ENCODE measurements around the gene SMG6. TPM values are rescaled to one million over a fixed set of nuclear protein-coding genes. Genes with fewer than 3 reads are reported as not detected.

Gene SMG6
- total and polyA plus RNA-seq, 2 of the 4 experiments (the other 2 are of a cell fraction), result 16.3 to 30.3 TPM

DNA sequence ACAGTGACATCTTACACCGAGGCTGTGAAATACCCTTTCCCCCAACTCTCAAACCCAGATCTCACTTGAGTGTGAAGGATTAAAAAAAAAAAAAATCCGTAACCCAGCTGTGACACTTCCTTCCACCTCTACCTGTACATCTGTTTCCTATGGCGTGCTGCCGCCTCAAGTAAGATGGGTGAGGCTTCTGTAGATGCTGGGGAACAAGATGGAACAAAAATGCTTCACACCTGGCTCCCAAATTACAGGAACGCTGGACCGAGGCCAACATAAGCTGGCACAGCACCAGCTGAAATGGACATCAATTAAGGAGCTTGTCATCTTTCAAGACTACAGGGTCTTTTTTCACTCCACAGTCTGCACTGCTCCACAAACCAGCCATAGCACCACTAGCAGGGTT is 152.8 kb downstream of the SMG6 start:
- ATAC-seq (ENCODE audit: low read depth) (no peak), DNase-seq (no peak)
- no peak overlapping the region for H3K4me3 ChIP-seq (ENCODE audit: insufficient read depth, low read depth, low read length)
- no TSS peak for BruUV-seq (replicated peaks)
- no peak overlapping the region for H4K5ac ChIP-seq (ENCODE audit: low read depth, low read length)
- peaks cover 5% of the 10 kb centered on the region for H3K4me1 ChIP-seq (ENCODE audit: control insufficient read depth, insufficient read depth, low read length)
- no peak overlapping the region for H2BK15ac ChIP-seq (ENCODE audit: low read depth, low read length)
- H2AK5ac ChIP-seq (ENCODE audit: low read depth, low read length), result no peak overlapping the region; the same call in 1 of the 2 replicates
- 85% methylated on average over 2 of the region's 6 CpGs; no CpG with 5 or more reads in 1 of the 2 experiments for WGBS, 2 experiments (ENCODE audit: extremely low coverage in 2 of 2, insufficient read length in 1 of 2)
- in situ Hi-C loops (cut with MboI; ENCODE audit: low sequenced_read_pairs) (no loop called here), intact Hi-C loops (cut with micrococcal nuclease) (no loop called here), dilution Hi-C loops (cut with HindIII; ENCODE audit: low sequenced_read_pairs, unreplicated experiment) (no loop called here)
- TF ChIP-seq ELK1 (IDR thresholded peaks at IDR 0.05; ENCODE audit: borderline replicate concordance, low read depth, low read length) (no peak), RCOR1 (IDR thresholded peaks at IDR 0.05; ENCODE audit: insufficient replicate concordance, low read length) (no peak)
- H2AK9ac ChIP-seq (replicated peaks; ENCODE audit: low read depth, low read length, poor library complexity), result no peak overlapping the region
- H2BK120ac ChIP-seq (ENCODE audit: low read depth, low read length), result no peak overlapping the region
- no peak overlapping the region for H4K8ac ChIP-seq (ENCODE audit: low read depth in 2 of 2, low read length in 2 of 2)
- no peak overlapping the region for H3K23ac ChIP-seq (ENCODE audit: low read depth, low read length)
- no peak overlapping the region for H3K56ac ChIP-seq (ENCODE audit: extremely low read depth, insufficient read depth, low read length)
- H3K79me1 ChIP-seq (ENCODE audit: low read depth in 1 of 2, low read length in 2 of 2), result peaks cover 17 to 39% of the 10 kb centered on the region in 2 experiments
- no peak overlapping the region for H2AFZ ChIP-seq (replicated peaks; ENCODE audit: low read length, poor library complexity)
- POLR2A ChIA-PET (ENCODE audit: unreplicated experiment), result no interaction called here
- no peak overlapping the region for H4K91ac ChIP-seq (ENCODE audit: insufficient read depth, low read depth, low read length)
- H3K36me3 ChIP-seq (ENCODE audit: control insufficient read depth, insufficient read depth, low read length), result peaks cover 22% of the 10 kb centered on the region
- H3K9ac ChIP-seq (ENCODE audit: low read depth, low read length), result no peak overlapping the region
- no peak overlapping the region for H3K18ac ChIP-seq (ENCODE audit: low read depth, low read length)
- no peak overlapping the region for H3K4ac ChIP-seq (ENCODE audit: low read depth, low read length)
- H4K20me1 ChIP-seq (ENCODE audit: insufficient read depth, low read length), result no peaks in the 10 kb centered on the region
- no peak overlapping the region for H3K27ac ChIP-seq (ENCODE audit: insufficient read depth, low read length)
- H3K9me3 ChIP-seq (ENCODE audit: control insufficient read depth, insufficient read depth, low read length), result no peaks in the 10 kb centered on the region
- H2BK5ac ChIP-seq (ENCODE audit: low read depth, low read length, poor library complexity, severe bottlenecking), result no peak overlapping the region
- no peak overlapping the region for H3K14ac ChIP-seq (replicated peaks; ENCODE audit: low read depth, low read length)
- H3K27me3 ChIP-seq (ENCODE audit: control insufficient read depth, insufficient read depth, low read length), result no peaks in the 10 kb centered on the region
- peaks cover 11% of the 10 kb centered on the region; the same call in 1 of the 2 replicates for H3K9me1 ChIP-seq (ENCODE audit: insufficient read depth, low read length)
- CTCF ChIA-PET, result no interaction called here
- H3K4me2 ChIP-seq (ENCODE audit: low read depth, low read length), result no peak overlapping the region
- no peak overlapping the region for H2BK20ac ChIP-seq (ENCODE audit: low read depth, low read length)
